Astrocyte of the spinal cord (primary cell): Measurements from ENCODE around the gene CHSY1.

ENCODE experiments used
- DNase-seq: peaks from one replicate; pipeline ENCODE4 v3.0.0; 2011; ENCODE audit warnings: low read depth, low spot score
- H3K4me3 ChIP-seq: 2 replicates; pipeline ENCODE4 v1.5.1; 2011; ENCODE audit warnings: low read depth, mild to moderate bottlenecking, low read length, moderate library complexity
- CTCF ChIP-seq: IDR thresholded peaks from 2 replicates; pipeline ENCODE4 v1.5.1; 2012; ENCODE audit warnings: low read depth, mild to moderate bottlenecking, low read length, inconsistent platforms
- in situ Hi-C: cut with HindIII; loops from 2 replicates; pipeline ENCODE4 v1.10.0; 2017; ENCODE audit warnings: low sequenced_read_pairs

Gene CHSY1

GRCh38 chr15:101239724-101240136 lies 12.1 kb downstream of the CHSY1 start:
- in situ Hi-C loops, result loop anchor here (5.0 kb wide), 1 partner anchor 47 kb away; no protein-coding TSS in a partner anchor
- DNase-seq, result no peak
- no peak for TF ChIP-seq CTCF
- H3K4me3 ChIP-seq, result no peak overlapping the region

GRCh38 chr15:101237251-101237650 lies 14.6 kb downstream of the CHSY1 start:
- no peak for TF ChIP-seq CTCF
- DNase-seq, result no peak
- no peak overlapping the region for H3K4me3 ChIP-seq
- in situ Hi-C loops, result no loop called here

DNA sequence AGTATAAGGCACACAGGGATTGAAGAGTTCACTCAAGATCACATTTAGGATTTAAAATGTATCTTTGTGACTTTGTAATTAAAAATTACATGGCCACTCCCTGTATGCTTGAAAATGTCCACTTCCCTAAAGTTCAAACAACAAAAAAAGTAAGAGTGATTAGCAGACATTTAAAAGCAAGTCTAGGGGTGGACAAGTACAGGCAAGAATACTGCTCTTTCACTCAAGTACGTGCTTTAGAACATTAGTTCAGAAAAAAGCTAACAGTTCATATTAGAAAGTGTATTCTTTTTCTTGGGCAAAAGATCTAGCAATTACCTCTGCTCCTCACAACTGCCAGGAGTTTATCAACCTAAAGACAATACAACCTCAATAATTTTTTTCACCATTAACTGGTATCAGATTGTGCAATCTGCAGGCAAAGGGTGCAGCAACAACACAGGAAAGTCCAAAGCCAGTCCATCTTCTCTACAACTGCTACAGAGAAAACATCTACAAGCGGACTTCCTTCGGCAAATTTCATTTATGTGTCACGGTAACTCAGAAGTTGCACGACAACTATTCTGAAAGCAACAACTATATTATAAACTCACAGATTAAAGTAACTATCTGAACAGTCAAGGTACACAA lies 18.1 kb downstream of the CHSY1 start:
- in situ Hi-C loops, result no loop called here
- H3K4me3 ChIP-seq, result no peak overlapping the region
- TF ChIP-seq CTCF, result no peak
- no peak for DNase-seq

DNA sequence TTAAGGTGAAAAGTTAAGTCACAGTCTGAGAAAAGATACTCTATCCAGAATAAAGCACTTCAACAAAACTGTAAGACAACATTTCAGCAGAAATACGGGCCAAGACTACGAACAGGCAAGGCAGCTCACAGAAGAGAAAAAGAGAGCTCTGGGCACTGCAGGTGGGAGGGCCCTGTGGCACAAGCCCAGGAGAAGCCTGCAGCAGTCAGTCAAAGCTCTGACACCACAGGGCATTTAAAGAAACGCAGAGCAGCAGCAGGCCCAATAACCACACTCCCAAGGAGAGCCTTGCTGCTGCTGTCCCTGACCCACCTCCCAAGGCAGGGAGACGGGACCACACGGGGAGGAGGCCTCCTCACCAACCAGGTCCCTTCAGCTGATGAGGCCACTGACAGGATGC lies 19.2 kb downstream of the CHSY1 start:
- H3K4me3 ChIP-seq, result no peak overlapping the region
- no peak for TF ChIP-seq CTCF
- DNase-seq, result no peak
- in situ Hi-C loops, result no loop called here

DNA sequence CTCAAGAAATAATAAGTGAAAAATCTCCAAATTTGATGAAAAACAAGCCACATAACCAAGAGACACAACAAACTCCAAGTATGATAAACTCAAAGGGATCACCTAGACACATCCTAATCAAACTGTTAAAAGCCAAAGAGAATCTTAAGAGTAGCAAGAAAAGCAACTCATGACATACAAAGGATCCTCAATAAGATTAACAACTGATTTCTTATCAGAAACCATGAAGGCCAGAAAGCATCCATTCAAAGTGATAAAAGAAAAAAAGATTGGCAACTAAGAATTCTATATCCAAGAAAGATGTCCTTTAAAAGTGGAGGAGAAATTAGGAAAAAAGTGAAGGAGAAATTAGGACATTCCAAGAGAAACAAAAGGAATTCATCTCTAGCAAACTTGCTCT lies 23.5 kb downstream of the CHSY1 start:
- in situ Hi-C loops, result no loop called here
- no peak for DNase-seq
- TF ChIP-seq CTCF, result no peak
- H3K4me3 ChIP-seq, result no peak overlapping the region

GRCh38 chr15:101225658-101226057 lies 26.2 kb downstream of the CHSY1 start:
- no peak overlapping the region for H3K4me3 ChIP-seq
- no peak for TF ChIP-seq CTCF
- no peak for DNase-seq
- in situ Hi-C loops, result no loop called here
